Measurements from ENCODE around the gene CHAT. TPM values are rescaled to one million over a fixed set of nuclear protein-coding genes. Genes with fewer than 3 reads are reported as not detected.

Gene CHAT
- total RNA-seq, 2 donors from 2014 or later: 0.40 TPM; not detected in 1

DNA sequence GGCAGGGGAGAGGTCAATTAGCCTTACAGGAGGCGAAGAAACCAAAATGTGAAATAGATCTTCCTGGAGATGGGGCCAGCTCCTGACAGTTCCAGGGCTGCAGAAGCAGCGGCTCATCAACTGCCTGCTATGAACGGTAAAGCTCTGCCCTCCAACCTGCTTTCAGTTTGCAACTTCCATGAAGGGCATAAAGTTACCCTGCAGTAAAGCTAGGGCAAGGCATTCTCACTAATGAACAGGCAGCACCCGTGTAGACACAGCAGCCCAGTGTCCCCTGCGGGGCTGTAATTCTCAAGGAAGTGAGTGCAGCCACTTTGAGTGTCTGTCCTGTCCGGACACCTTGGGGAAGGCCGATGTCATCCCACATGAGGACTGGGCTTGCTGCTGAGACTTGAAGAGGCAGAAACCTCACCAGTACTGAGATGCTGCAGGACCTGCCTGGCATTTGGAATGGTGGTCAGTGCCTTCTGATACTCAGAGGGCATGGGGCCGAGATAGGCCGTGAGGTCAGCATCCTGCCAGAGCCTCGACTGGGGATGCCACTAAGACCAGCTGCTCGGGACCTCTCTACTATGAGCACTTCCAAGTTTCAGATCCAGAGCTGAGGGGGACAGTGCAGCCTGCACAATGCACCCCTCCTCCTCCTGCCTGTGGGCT is 39.6 kb downstream of the CHAT start:
- no peaks in the 10 kb centered on the region for H3K4me1 ChIP-seq (replicated peaks)
- no peak overlapping the region for H3K4me3 ChIP-seq
- no peak overlapping the region for H3K27ac ChIP-seq
- H3K36me3 ChIP-seq: no peaks in the 10 kb centered on the region
- DNase-seq (ENCODE audit: low spot score): no peak
- intact Hi-C loops (cut with DNase I): no loop called here
- WGBS: 72% methylated on average over 11 of the region's 11 CpGs
- no peaks in the 10 kb centered on the region for H3K27me3 ChIP-seq (replicated peaks; ENCODE audit: insufficient read depth)
- TF ChIP-seq POLR2AphosphoS5 (IDR thresholded peaks at IDR 0.05) (no peak), POLR2A (IDR thresholded peaks at IDR 0.05) (no peak)
- TF ChIP-seq, protein P1, sequence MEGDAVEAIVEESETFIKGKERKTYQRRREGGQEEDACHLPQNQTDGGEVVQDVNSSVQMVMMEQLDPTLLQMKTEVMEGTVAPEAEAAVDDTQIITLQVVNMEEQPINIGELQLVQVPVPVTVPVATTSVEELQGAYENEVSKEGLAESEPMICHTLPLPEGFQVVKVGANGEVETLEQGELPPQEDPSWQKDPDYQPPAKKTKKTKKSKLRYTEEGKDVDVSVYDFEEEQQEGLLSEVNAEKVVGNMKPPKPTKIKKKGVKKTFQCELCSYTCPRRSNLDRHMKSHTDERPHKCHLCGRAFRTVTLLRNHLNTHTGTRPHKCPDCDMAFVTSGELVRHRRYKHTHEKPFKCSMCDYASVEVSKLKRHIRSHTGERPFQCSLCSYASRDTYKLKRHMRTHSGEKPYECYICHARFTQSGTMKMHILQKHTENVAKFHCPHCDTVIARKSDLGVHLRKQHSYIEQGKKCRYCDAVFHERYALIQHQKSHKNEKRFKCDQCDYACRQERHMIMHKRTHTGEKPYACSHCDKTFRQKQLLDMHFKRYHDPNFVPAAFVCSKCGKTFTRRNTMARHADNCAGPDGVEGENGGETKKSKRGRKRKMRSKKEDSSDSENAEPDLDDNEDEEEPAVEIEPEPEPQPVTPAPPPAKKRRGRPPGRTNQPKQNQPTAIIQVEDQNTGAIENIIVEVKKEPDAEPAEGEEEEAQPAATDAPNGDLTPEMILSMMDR (IDR thresholded peaks at IDR 0.05): no peak
- H3K9me3 ChIP-seq: no peaks in the 10 kb centered on the region

DNA sequence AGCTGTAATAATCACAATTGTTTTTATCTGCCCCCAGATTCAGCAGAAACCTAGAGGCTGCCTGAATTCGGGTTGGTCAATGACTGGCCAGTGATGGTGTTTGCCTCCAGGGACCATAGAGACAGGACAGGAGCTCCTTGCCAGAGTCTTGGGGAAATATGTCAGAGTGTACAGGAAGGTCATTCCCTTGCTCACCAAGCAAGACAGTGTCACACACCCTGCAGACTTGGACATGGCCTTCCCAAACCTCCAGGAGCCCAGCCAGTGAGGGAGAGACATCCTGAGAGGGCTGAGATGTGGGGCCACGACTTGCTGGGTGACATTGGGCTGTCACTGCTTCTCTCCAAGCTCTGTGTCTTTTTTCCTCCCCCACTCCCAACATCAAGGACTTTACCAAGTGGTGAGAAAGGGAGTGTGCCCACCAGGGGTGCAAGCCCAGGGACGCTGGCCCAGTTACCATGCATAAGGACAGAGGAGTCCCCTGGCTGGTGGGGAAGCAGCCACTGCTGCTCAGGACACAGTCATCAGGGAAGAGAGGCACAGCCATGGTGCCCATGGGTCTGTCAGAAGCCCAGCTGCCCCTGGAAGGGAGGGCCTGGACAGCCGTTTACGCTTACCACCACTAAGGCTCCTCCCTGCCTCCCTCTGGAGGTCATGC is 40.3 kb downstream of the CHAT start:
- Histone ChIP-seq H3K4me1 (replicated peaks) (no peaks in the 10 kb centered on the region), H3K27ac (no peak overlapping the region), H3K9me3 (no peaks in the 10 kb centered on the region), H3K27me3 (replicated peaks; ENCODE audit: insufficient read depth) (no peaks in the 10 kb centered on the region), H3K36me3 (no peaks in the 10 kb centered on the region), H3K4me3 (no peak overlapping the region)
- WGBS: 54% methylated on average over 5 of the region's 5 CpGs
- DNase-seq (ENCODE audit: low spot score): no peak
- TF ChIP-seq POLR2A (IDR thresholded peaks at IDR 0.05) (no peak), POLR2AphosphoS5 (IDR thresholded peaks at IDR 0.05) (no peak)
- TF ChIP-seq, protein P1 (IDR thresholded peaks at IDR 0.05): no peak
- intact Hi-C loops (cut with DNase I): no loop called here

DNA sequence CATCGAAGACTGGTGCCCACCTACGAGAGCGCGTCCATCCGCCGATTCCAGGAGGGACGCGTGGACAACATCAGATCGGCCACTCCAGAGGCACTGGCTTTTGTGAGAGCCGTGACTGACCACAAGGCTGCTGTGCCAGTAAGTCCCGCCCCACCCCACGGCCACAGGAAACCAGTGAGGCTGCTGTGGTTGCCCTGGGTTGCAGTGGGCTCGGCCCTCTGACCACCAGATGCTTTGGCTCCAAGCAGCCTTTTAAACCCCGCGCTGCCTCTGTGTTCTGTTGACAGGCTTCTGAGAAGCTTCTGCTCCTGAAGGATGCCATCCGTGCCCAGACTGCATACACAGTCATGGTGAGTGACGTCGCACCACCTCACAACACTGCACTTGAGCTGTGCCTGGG is 41.3 kb downstream of the CHAT start:
- Histone ChIP-seq H3K4me1 (replicated peaks) (no peaks in the 10 kb centered on the region), H3K4me3 (no peak overlapping the region), H3K9me3 (no peaks in the 10 kb centered on the region), H3K27me3 (replicated peaks; ENCODE audit: insufficient read depth) (no peaks in the 10 kb centered on the region), H3K36me3 (no peaks in the 10 kb centered on the region), H3K27ac (no peak overlapping the region)
- intact Hi-C loops (cut with DNase I): no loop called here
- 87% methylated on average over 18 of the region's 18 CpGs for WGBS
- TF ChIP-seq POLR2AphosphoS5 (IDR thresholded peaks at IDR 0.05) (no peak), POLR2A (IDR thresholded peaks at IDR 0.05) (no peak)
- TF ChIP-seq, protein P1 (IDR thresholded peaks at IDR 0.05): no peak
- DNase-seq (ENCODE audit: low spot score): no peak

DNA sequence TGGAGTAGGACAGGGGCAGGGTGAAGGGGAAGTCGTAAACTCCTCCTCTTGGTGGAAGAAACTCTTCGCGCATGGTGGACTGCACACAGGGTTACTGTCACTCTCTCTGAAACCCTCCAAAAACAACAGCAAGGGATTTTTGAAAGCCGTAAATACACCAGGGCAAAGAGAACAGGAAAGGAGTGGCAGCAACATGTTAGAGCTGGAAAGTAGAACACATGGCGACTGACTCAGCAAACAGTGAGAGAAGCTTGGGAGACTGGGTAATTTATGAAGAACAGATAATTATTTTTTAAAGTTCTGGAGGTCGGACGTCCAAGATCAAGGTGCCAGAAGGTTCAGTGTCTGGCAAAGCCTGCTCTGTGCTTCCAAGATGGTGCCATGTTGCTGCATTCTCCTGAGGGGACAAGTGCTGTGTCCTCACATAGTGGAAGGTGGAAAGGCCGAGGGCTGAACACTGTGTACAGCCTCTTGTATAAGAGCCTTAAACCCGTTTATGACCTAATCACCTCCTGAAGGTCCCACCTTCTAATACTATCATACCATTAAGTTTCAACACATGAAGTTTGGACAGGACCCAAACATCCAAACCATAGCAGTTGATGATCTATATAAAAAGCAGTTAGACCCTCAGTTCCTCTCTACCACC is 43.1 kb downstream of the CHAT start:
- Histone ChIP-seq H3K36me3 (no peaks in the 10 kb centered on the region), H3K4me1 (replicated peaks) (no peaks in the 10 kb centered on the region), H3K27me3 (replicated peaks; ENCODE audit: insufficient read depth) (no peaks in the 10 kb centered on the region), H3K4me3 (no peak overlapping the region), H3K27ac (no peak overlapping the region), H3K9me3 (no peaks in the 10 kb centered on the region)
- intact Hi-C loops (cut with DNase I): no loop called here
- DNase-seq (ENCODE audit: low spot score): no peak
- WGBS: 61% methylated on average over 9 of the region's 9 CpGs
- TF ChIP-seq POLR2AphosphoS5 (IDR thresholded peaks at IDR 0.05) (no peak), POLR2A (IDR thresholded peaks at IDR 0.05) (no peak)

DNA sequence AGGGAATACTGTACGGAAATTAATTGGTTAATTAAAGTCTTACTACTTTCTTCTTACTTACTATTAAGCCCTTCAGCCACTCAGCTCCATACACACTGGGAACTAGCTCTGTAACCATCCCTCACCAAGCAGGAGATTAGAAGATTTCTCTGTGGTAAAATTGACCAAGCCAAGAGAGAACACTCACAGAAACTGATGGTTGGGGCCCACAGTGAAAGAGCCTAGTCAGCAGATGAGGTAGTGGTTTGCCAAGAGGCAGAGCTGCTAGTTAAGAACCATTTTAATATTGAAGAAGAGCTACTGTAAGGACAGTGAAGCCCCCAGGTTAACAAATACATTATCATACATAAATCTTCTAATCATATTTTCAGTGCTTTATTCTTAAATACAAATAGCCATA is 43.8 kb downstream of the CHAT start:
- Histone ChIP-seq H3K27me3 (replicated peaks; ENCODE audit: insufficient read depth) (no peaks in the 10 kb centered on the region), H3K4me3 (no peak overlapping the region), H3K4me1 (replicated peaks) (no peaks in the 10 kb centered on the region), H3K36me3 (no peaks in the 10 kb centered on the region), H3K27ac (no peak overlapping the region), H3K9me3 (no peaks in the 10 kb centered on the region)
- 100% methylated on average over 1 of the region's 1 CpG for WGBS
- TF ChIP-seq, protein P1 (IDR thresholded peaks at IDR 0.05): no peak
- TF ChIP-seq POLR2A (IDR thresholded peaks at IDR 0.05): no peak
- no peak for TF ChIP-seq POLR2AphosphoS5 (IDR thresholded peaks at IDR 0.05)
- no peak for DNase-seq (ENCODE audit: low spot score)
- intact Hi-C loops (cut with DNase I): no loop called here
